ENCODE measurements around the gene PER3.

The PER3 gene

GRCh38 chr1:7878027-7878426 is 93.9 kb downstream of the PER3 start:
- no peak for DNase-seq

GRCh38 chr1:7879228-7879627 is 95.1 kb downstream of the PER3 start:
- DNase-seq: no peak

DNA sequence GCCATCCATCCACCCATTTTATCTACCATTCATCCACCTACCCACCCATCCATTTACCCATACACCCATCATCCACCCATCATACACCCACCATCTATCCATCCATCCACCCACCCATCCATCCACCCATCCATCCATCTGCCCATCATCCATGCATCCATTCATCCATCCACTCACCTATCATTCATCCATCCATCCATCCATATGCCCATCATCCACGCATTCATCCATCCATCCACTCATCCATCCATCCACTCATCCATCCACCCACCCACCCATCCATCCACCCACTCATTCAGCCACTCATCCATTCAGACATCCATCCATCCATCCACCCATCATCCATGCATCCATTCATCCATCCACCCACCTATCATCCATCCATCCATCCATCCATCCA is 100.7 kb downstream of the PER3 start:
- DNase-seq: no peak

GRCh38 chr1:7885513-7886404 is 101.7 kb downstream of the PER3 start:
- DNase-seq: no peak

DNA sequence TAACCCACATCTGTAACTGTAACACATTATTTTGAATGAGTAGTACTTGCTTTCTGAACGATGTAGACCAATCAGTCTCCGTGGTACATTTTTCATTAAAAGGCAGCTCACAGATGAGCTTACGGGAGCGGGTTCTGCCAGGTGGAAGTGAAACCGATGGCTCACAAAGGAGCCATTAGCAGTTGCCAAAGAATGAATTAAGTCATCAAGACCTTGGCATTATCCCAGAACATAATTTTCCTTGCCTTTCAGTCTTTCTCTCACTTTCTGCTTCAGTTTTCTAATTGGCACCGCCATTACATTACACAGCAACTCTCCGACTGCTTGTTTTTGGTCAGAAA is 102.3 kb downstream of the PER3 start:
- DNase-seq: no peak

DNA sequence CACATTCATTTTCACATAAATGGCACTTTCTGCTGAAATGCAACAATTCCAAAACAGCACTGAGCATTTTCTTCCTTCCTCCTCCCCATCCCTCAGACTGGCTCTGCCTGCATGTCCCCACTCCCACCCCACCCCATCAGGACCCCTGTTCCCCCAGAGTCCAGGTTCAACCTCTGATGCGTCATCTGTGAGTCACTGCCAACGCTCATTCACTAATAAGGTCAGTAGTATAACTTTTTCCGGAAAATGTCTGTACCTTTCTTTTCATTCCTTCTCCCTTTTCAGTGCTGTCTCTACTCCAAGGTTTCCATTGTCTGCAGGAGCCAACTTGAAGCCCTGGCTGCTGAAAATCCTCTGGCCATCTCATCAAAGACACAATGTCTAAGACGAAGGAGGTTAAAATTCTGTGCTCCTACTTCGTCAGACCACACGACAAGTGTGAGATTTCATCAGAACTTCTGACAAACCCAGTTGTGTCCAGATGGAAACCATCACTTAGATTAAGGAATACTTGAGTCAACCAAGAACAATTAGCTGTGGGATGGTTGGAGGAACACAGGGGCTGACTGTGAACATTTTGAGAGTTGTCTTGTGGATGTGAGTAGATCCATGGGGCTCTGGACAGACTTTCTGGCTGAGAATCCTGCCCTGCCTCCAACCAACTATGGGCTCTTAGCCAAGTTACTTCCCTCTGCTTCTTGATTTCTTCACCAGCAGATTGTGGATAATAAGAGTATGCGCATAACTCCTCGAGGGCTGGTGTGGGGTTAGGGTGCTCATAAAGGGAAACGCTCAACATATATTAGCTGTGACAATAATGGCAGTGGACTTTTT is 104.4 kb downstream of the PER3 start:
- DNase-seq: no peak

GRCh38 chr1:7890853-7891252 is 106.8 kb downstream of the PER3 start:
- no peak for DNase-seq

DNA sequence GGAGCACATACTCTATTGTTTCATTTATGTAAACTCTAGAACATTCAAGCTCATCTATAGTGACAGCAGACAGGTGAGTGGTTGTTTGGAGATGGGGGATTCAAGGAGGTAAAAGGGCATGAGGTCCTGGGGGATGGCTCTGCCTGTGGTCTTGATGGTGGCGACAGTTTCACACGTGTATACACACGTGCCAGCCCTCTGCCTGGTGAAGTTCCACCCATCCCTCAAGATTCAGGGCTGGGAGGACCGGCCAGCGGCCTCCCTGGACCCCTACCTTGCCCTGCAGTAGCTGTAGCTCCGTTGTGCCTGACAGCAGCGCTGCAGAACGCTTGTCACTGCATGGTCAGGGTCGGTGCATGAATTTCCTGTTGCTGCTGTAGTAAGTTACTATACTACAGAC is 107.7 kb downstream of the PER3 start:
- no peak for DNase-seq

GRCh38 chr1:7893529-7894180 is 109.6 kb downstream of the PER3 start:
- DNase-seq: no peak
